Small intestine (tissue), 7 donors: ENCODE data around the gene FLACC1. TPM values are rescaled to one million over a fixed set of nuclear protein-coding genes. Genes with fewer than 3 reads are reported as not detected.
"Not testable (repeated sequence)": the region's sequence is repeated elsewhere in the genome, so short reads cannot be mapped to it uniquely, and the experiment has no call there.

ENCODE experiments used
- DNase-seq, 2 donors: peaks; one replicate each; pipeline versions ENCODE4 v3.0.0 to v3.0.0-alpha.2; 2013
- FAIRE-seq: peaks from 2 replicates; lab custom pipeline; 2012; peaks lifted over from hg19 to GRCh38; lab: Jason Lieb, UNC
- H3K27ac ChIP-seq, 3 donors: one replicate each; pipeline ENCODE4 v1.5.1; 2013; ENCODE audit warnings: low read length in 2 of 3, mild to moderate bottlenecking in 2 of 3, control low read depth in 1 of 3, inconsistent platforms in 1 of 3, low read depth in 1 of 3, moderate library complexity in 1 of 3
- H3K27me3 ChIP-seq, 3 donors: one replicate each; pipeline ENCODE4 v1.6.1; 2013; ENCODE audit warnings: low read length in 3 of 3, inconsistent platforms in 1 of 3; ENCODE audit not compliant: control insufficient read depth in 3 of 3, insufficient read depth in 3 of 3
- H3K36me3 ChIP-seq, 3 donors: one replicate each; pipeline ENCODE4 v1.6.1; 2013; ENCODE audit warnings: low read length in 3 of 3, inconsistent platforms in 1 of 3, low read depth in 1 of 3, mild to moderate bottlenecking in 1 of 3, moderate library complexity in 1 of 3; ENCODE audit not compliant: control insufficient read depth in 3 of 3, insufficient read depth in 2 of 3
- H3K4me1 ChIP-seq, 3 donors: one replicate each; pipeline ENCODE4 v1.6.1; 2013; ENCODE audit warnings: low read length in 2 of 3, inconsistent platforms in 1 of 3, low read depth in 1 of 3, mild to moderate bottlenecking in 1 of 3, moderate library complexity in 1 of 3; ENCODE audit not compliant: control insufficient read depth in 3 of 3, insufficient read depth in 2 of 3
- H3K4me3 ChIP-seq, 3 donors: one replicate each; pipeline ENCODE4 v1.5.1; 2013; ENCODE audit warnings: low read length in 3 of 3, control low read depth in 1 of 3, inconsistent platforms in 1 of 3, low read depth in 1 of 3, mild to moderate bottlenecking in 1 of 3, moderate library complexity in 1 of 3
- H3K9me3 ChIP-seq, 2 donors: one replicate each; pipeline ENCODE4 v1.6.1; 2013; ENCODE audit warnings: low read depth in 1 of 2, low read length in 1 of 2; ENCODE audit not compliant: control insufficient read depth in 2 of 2, insufficient read depth in 1 of 2
- WGBS, 3 donors: extraction: QIAGEN DNeasy Blood & Tissue Kit; methylation state at CpG; one replicate each; pipeline ENCODE4 v1.1.7; 2013; 5-methylcytosine and 5-hydroxymethylcytosine counted together
- polyA plus RNA-seq, 4 donors: library from polyadenylated mRNA; stranded (reverse) in 3 of 4; unstranded in 1 of 4; fragments of 200-250 nt in 3 of 4; fragments of 120-200 nt in 1 of 4; gene quantifications; one replicate each; pipeline versions ENCODE4 v1.2.1 to v1.2.3, GENCODE V29; 2013
- donor health status: healthy with polysubstance abuse.
- donor health status: control.
- donor health status: control.
- donor health status: Bipolar disorder and iron deficiency.
- donor health status: healthy.

The FLACC1 gene
- polyA plus RNA-seq, 4 donors = 0.60 to 2.9 (median 0.71) TPM; not detected in 1

DNA sequence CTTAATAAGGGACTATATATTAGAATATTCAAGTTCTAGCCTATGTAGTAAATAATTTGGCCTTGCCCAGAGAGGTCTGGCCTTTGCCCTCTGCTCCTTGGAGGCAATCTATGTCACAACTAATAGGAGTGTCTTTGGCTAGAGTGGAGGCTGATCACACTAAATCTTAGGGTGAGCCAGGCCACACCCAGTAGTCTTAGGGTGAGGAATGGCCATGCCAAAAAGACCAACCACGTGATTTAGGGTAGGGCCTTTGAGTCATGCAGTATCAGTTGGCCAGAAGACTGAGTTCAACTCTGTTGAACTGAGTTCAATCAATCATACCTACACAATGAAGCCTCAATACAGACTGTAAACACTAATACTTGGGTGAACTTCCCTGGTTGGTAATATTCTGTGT lies 26.0 kb upstream of the FLACC1 start:
- WGBS, 3 donors = 20 to 50% (median 47%) methylated on average over 1 of the region's 1 CpG
- H3K4me1 ChIP-seq = peaks cover 0 to 6% (median 0%) of the 10 kb centered on the region in 3 donors
- DNase-seq (peak in 1 of 2 donors; percentile 97), FAIRE-seq (peak; percentile 33)
- peaks cover 4 to 19% (median 17%) of the 10 kb centered on the region in 3 donors for H3K36me3 ChIP-seq
- H3K4me3 ChIP-seq = no peak overlapping the region
- no peaks in the 10 kb centered on the region for H3K9me3 ChIP-seq
- H3K27me3 ChIP-seq = no peaks in the 10 kb centered on the region
- H3K27ac ChIP-seq = no peak overlapping the region

DNA sequence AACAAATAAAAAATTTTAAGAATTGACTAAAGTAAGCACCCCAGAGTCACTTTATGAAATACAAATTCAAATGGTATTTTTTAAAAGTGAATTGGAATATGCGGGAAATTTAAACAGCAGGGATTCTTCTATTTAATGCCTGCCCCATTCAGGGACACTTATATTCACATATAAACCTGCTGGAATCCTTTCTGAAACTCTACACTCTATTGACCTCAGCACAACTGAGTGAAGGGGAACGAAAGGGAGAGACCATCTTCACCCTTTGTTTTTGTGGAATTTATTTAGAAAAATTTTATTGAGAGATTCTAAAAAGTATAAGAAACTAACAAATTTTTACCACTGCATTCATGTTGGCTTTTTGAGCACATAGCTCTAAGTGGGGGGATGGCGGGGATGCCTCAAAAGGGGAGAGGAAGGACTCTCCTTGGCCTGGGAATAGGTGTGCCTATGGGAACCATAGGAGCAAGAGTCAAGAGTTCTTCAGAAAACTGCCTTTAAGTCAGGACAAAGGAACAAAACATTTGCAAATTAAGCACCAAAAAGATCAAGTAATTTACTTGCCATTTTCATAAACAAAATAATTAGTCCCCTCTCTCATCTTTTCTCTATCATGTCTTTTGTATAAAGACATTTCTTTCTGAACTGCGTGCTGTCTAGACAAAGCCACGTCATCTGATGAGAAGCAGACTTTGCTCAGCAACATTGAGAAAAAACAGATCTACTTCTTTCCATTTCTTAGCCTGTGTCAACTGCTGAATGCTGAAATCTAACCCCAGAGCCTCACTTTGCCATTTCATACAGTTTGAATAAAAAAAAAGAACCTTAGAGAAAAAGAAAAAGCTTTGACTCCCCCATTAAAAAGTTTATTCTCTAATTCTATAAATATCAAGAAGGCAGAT lies 21.6 kb upstream of the FLACC1 start:
- DNase-seq (no peak), FAIRE-seq (no peak)
- H3K9me3 ChIP-seq = no peaks in the 10 kb centered on the region
- no peak overlapping the region for H3K27ac ChIP-seq
- H3K4me1 ChIP-seq = peaks cover 0 to 3% (median 0%) of the 10 kb centered on the region in 3 donors
- WGBS, 3 donors = 84 to 95% (median 94%) methylated on average over 5 of the region's 5 CpGs
- peaks cover 7 to 16% (median 9%) of the 10 kb centered on the region in 3 donors for H3K36me3 ChIP-seq
- H3K27me3 ChIP-seq = no peaks in the 10 kb centered on the region
- H3K4me3 ChIP-seq = no peak overlapping the region

DNA sequence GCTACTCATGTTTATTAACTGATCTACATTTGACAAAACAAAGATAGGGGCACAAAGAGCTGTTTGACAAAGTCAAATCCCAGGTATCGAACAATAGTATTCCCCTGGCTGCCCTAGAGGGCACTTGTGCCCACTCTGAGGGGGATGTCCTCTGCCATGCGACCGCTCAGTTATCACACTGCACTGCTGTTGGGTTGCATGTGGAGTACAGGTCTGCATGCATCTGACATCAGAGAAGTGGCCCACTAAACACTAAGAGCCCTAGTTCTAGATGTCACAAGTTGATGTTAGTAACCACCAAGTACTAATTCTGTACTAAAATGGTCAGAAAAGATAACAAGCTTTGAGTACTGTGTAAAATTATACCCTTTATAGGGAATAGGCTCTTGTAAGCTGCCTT lies 20.1 kb upstream of the FLACC1 start:
- 92 to 95% (median 93%) methylated on average over 3 of the region's 3 CpGs for WGBS, 3 donors
- Histone ChIP-seq H3K4me1 (no peaks in the 10 kb centered on the region), H3K27ac (no peak overlapping the region), H3K9me3 (no peaks in the 10 kb centered on the region), H3K4me3 (no peak overlapping the region), H3K36me3 (peaks cover 7 to 13% (median 9%) of the 10 kb centered on the region in 3 donors), H3K27me3 (no peaks in the 10 kb centered on the region)
- FAIRE-seq = no peak
- no peak for DNase-seq

DNA sequence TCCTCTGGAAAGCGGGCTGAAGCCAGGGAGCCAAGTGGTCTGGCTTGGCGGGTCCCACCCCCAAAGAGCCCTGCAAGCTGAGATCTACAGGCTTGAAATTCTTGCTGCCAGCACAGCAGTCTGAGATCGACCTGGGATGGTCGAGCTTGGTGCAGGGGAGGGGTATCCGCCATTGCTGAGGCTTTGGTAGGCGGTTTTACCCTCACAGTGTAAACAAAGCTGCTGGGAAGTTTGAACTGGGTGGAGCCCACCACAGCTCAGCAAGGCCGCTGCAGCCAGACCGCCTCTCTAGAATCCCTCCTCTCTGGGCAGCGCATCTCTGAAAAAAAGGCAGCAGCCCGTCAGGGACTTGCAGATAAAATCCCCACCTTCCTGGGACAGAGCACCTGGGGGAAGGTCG lies 12.6 kb upstream of the FLACC1 start:
- H3K36me3 ChIP-seq = peaks cover 2 to 8% (median 3%) of the 10 kb centered on the region in 3 donors
- H3K27ac ChIP-seq = no peak overlapping the region
- DNase-seq (no peak), FAIRE-seq (no peak)
- H3K27me3 ChIP-seq = no peaks in the 10 kb centered on the region
- H3K4me3 ChIP-seq = no peak overlapping the region
- WGBS, 3 donors = 85 to 94% (median 93%) methylated on average over 11 of the region's 11 CpGs
- H3K4me1 ChIP-seq = no peaks in the 10 kb centered on the region
- peaks cover 0 to 16% of the 10 kb centered on the region in 2 donors for H3K9me3 ChIP-seq

DNA sequence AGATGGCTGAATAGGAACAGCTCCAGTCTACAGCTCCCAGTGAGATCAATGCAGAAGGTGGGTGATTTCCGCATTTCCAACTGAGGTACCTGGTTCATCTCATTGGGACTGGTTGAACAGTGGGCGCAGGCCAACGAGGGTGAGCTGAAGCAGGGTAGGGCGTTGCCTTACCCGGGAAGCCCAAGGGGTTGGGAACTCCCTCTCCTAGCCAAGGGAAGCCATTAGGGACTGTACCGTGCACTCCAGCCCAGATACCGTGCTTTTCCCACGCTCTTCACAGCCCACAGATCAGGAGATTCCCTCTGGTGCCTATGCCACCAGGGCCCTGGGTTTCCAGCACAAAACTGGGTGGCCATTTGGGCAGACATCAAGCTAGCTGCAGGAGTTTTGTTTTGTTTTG lies 12.2 kb upstream of the FLACC1 start:
- H3K27me3 ChIP-seq, DNase-seq, FAIRE-seq, H3K4me1 ChIP-seq, H3K4me3 ChIP-seq, H3K36me3 ChIP-seq, H3K27ac ChIP-seq: not testable (repeated sequence)
- WGBS, 3 donors = 88 to 94% (median 94%) methylated on average over 8 of the region's 8 CpGs
- H3K9me3 ChIP-seq = peaks cover 0 to 16% of the 10 kb centered on the region in 2 donors

DNA sequence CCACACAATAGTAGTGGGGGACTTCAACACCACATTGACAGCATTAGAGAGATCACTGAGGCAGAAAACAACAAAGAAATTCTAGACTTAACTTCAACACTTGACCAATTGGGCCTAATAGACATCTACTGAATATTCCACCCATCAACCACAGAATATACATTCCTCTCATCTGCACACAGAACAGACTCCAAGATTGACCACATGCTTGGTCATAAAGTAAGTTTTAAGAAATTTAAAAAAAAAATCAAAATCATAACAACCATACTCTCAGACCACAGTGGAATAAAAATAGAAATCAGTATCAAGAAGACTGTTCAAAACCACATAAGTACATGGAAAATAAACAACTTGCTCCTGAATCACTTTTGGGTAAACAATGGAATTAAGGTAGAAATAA lies 9.0 kb upstream of the FLACC1 start:
- H3K4me3 ChIP-seq = no peak overlapping the region
- DNase-seq (no peak), FAIRE-seq (no peak)
- no peaks in the 10 kb centered on the region for H3K4me1 ChIP-seq
- peaks cover 0 to 31% of the 10 kb centered on the region in 2 donors for H3K9me3 ChIP-seq
- H3K36me3 ChIP-seq = peaks cover 2 to 24% (median 3%) of the 10 kb centered on the region in 3 donors
- H3K27me3 ChIP-seq = no peaks in the 10 kb centered on the region
- H3K27ac ChIP-seq = no peak overlapping the region

DNA sequence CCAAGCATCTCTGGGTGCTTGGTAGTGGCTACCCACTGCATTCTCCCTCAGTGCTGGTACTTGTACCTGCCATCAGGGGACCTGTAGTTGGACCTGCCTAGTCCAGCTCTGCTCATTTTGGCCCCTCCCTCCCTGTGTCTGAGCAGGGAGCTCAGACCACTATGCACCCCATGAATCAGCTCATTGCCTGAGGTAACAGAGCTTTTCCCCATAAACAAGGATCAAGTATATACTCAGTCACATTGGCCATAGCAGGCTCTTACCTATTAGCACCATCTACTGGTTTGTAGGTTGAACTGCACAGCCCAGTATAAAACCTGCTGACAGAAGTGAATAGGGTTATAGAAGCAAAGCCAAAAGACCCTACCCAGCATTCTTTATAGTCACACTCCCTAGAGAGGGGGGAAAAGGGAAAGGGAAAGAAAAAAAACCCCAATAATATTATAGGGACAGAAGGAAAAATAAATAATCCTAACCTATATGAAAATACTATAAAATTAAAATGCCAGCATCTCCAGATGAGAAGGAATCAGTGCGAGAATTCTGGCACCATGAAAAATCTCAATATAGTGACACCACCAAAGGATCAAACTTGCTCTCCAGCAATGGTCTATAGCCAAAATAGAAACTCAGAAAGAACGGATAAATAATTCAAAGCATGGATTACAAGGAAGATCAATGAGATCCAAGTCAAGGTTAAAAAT lies 6.9 kb upstream of the FLACC1 start:
- Histone ChIP-seq H3K27me3 (no peaks in the 10 kb centered on the region), H3K9me3 (peaks cover 0 to 21% of the 10 kb centered on the region in 2 donors), H3K4me1 (no peaks in the 10 kb centered on the region), H3K27ac (no peak overlapping the region), H3K36me3 (peaks cover 0 to 16% (median 0%) of the 10 kb centered on the region in 3 donors), H3K4me3 (no peak overlapping the region)
- 86 to 92% (median 88%) methylated on average over 2 of the region's 2 CpGs for WGBS, 3 donors
- DNase-seq = peak; percentile 37 to 53
- FAIRE-seq = no peak

DNA sequence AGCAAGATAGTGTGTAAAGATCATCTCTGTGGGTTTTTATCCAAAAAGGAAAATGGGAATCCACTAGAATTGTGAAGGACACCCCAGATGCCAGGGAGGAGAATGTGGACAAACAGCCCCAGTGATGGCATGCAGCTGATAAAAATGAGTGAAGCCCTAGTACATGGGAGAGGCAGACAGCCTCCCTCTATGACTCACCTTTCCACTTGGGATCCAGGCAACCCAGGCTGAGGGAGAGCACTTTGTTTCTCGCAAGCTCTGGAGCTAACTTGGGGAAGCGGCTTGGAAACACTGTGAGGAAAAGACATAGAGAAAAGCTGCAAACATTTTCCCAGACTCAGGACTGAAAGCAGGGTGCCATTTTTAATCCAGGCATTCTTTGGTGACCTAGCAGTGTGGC lies 5.3 kb upstream of the FLACC1 start:
- FAIRE-seq = no peak
- no peaks in the 10 kb centered on the region for H3K4me1 ChIP-seq
- no peak overlapping the region for H3K4me3 ChIP-seq
- peaks cover 0 to 19% (median 0%) of the 10 kb centered on the region in 3 donors for H3K36me3 ChIP-seq
- H3K27me3 ChIP-seq = no peaks in the 10 kb centered on the region
- 88 to 100% (median 98%) methylated on average over 2 of the region's 2 CpGs for WGBS, 3 donors
- DNase-seq = no peak
- no peak overlapping the region for H3K27ac ChIP-seq
- peaks cover 0 to 17% of the 10 kb centered on the region in 2 donors for H3K9me3 ChIP-seq
